H1 (cell line): Measurements from ENCODE around the gene LPAR6. TPM values are rescaled to one million over a fixed set of nuclear protein-coding genes. Genes with fewer than 3 reads are reported as not detected.

Experiments
- CTCF ChIA-PET: fragments of 300-600 bp; sonication (Branson Sonifier 250); formaldehyde crosslinking; loops from one replicate; lab custom pipeline; 2021; ENCODE audit not compliant: partially characterized antibody; lab: Charles Lee
- POLR2A ChIA-PET: fragments of 300-600 bp; sonication (Branson Sonifier 250); formaldehyde crosslinking; loops from one replicate; lab custom pipeline; 2021; ENCODE audit warnings: inconsistent platforms; ENCODE audit not compliant: partially characterized antibody; lab: Charles Lee
- DNase-seq, 2 experiments: peaks; one replicate each; pipeline versions ENCODE4 v3.0.0 to v3.0.0-alpha.2; 2010 to 2022; ENCODE audit warnings: low spot score in 2 of 2, low read depth in 1 of 2, mixed read lengths in 1 of 2
- FAIRE-seq: peaks from 2 replicates; lab custom pipeline; 2011; peaks lifted over from hg19 to GRCh38; lab: Jason Lieb, UNC
- H2AFZ ChIP-seq: 2 replicates; pipeline ENCODE4 v1.8.1; 2012; ENCODE audit warnings: low read length, inconsistent platforms
- H2AK5ac ChIP-seq: 2 replicates; pipeline ENCODE4 v1.6.1; 2013; ENCODE audit warnings: low read depth, low read length
- H2BK120ac ChIP-seq: replicated peaks from 2 replicates; pipeline ENCODE3; 2013; ENCODE audit warnings: low read depth, low read length, inconsistent platforms
- H2BK12ac ChIP-seq: 2 replicates; pipeline ENCODE4 v1.6.1; 2013; ENCODE audit warnings: low read depth, low read length
- H2BK15ac ChIP-seq: 2 replicates; pipeline ENCODE4 v1.6.1; 2013; ENCODE audit warnings: low read length
- H2BK20ac ChIP-seq: 2 replicates; pipeline ENCODE4 v1.6.1; 2013; ENCODE audit warnings: low read length
- H2BK5ac ChIP-seq: 2 replicates; pipeline ENCODE4 v1.6.1; 2013; ENCODE audit warnings: low read depth, low read length
- H3K14ac ChIP-seq: 2 replicates; pipeline ENCODE4 v1.6.1; 2013; ENCODE audit warnings: inconsistent platforms; ENCODE audit not compliant: insufficient read length
- H3K18ac ChIP-seq: 2 replicates; pipeline ENCODE4 v1.6.1; 2013; ENCODE audit warnings: low read length; ENCODE audit errors: extremely low read depth
- H3K23ac ChIP-seq: 2 replicates; pipeline ENCODE4 v1.6.1; 2013; ENCODE audit warnings: inconsistent platforms; ENCODE audit not compliant: insufficient read length
- H3K23me2 ChIP-seq: 2 replicates; pipeline ENCODE4 v1.6.1; 2013; ENCODE audit warnings: low read depth, low read length
- H3K27ac ChIP-seq: 2 replicates; pipeline ENCODE4 v1.6.1; 2011; ENCODE audit warnings: low read depth, low read length, inconsistent platforms
- H3K27me3 ChIP-seq, 4 experiments: replicated peaks in 1 of 4; 1 replicate in 1 of 4; 2 replicates in 3 of 4; pipeline versions ENCODE4 v1.6.1 to v1.8.1; 2011 to 2013; ENCODE audit warnings: low read length in 3 of 4, mild to moderate bottlenecking in 3 of 4, inconsistent platforms in 2 of 4, mixed read lengths in 2 of 4, moderate library complexity in 1 of 4; ENCODE audit not compliant: control insufficient read depth in 3 of 4, insufficient read depth in 3 of 4; ENCODE audit errors: extremely low read depth in 1 of 4
- H3K36me3 ChIP-seq, 4 experiments: 2 replicates each; pipeline versions ENCODE4 v1.6.1 to v1.8.1; 2011 to 2013; ENCODE audit warnings: mild to moderate bottlenecking in 4 of 4, low read length in 3 of 4, moderate library complexity in 2 of 4, control low read depth in 1 of 4, inconsistent platforms in 1 of 4; ENCODE audit not compliant: insufficient read depth in 4 of 4, control insufficient read depth in 2 of 4
- H3K4ac ChIP-seq: replicated peaks from 2 replicates; pipeline ENCODE3; 2013; ENCODE audit warnings: low read length, low read depth, mixed read lengths, inconsistent platforms; ENCODE audit not compliant: insufficient read length
- H3K4me1 ChIP-seq, 4 experiments: replicated peaks in 1 of 4; 1 replicate in 1 of 4; 2 replicates in 3 of 4; pipeline versions ENCODE4 v1.6.1 to v1.8.1; 2011 to 2013; ENCODE audit warnings: low read length in 3 of 4, inconsistent platforms in 2 of 4, mixed read lengths in 1 of 4; ENCODE audit not compliant: insufficient read depth in 4 of 4, control insufficient read depth in 3 of 4
- H3K4me2 ChIP-seq, 2 experiments: 2 replicates each; pipeline versions ENCODE4 v1.6.1 to v1.8.1; 2011 to 2013; ENCODE audit warnings: low read depth in 2 of 2, low read length in 2 of 2, control low read depth in 1 of 2, inconsistent platforms in 1 of 2, mild to moderate bottlenecking in 1 of 2; ENCODE audit not compliant: insufficient read depth in 1 of 2
- H3K4me3 ChIP-seq, 4 experiments: fragments of 200-600, 300-600 bp in 1 of 4; sonication (generic), shearing (Covaris generic), sonication (Bioruptor Twin) in 1 of 4; 2 replicates each; pipeline versions ENCODE4 v1.5.1 to v1.8.1; 2011 to 2016; ENCODE audit warnings: low read length in 4 of 4, low read depth in 3 of 4, control low read depth in 2 of 4, inconsistent platforms in 2 of 4, mild to moderate bottlenecking in 2 of 4, mixed read lengths in 1 of 4, moderate library complexity in 1 of 4; ENCODE audit not compliant: insufficient read depth in 2 of 4; ENCODE audit errors: extremely low read depth in 1 of 4
- H3K56ac ChIP-seq: replicated peaks from 2 replicates; pipeline ENCODE3; 2013; ENCODE audit warnings: low read depth, mild to moderate bottlenecking, mixed read lengths, low read length, inconsistent platforms; ENCODE audit not compliant: insufficient read length
- H3K79me1 ChIP-seq: 2 replicates; pipeline ENCODE4 v1.6.1; 2013; ENCODE audit warnings: low read depth, low read length, control low read depth
- H3K79me2 ChIP-seq, 2 experiments: 2 replicates each; pipeline versions ENCODE4 v1.6.1 to v1.8.1; 2012 to 2013; ENCODE audit warnings: low read length in 2 of 2, mild to moderate bottlenecking in 2 of 2, inconsistent platforms in 1 of 2; ENCODE audit not compliant: insufficient read depth in 2 of 2, control insufficient read depth in 1 of 2
- H3K9ac ChIP-seq, 4 experiments: replicated peaks in 1 of 4; 1 replicate in 1 of 4; 2 replicates in 3 of 4; pipeline versions ENCODE4 v1.6.1 to v1.8.1; 2011 to 2013; ENCODE audit warnings: low read depth in 3 of 4, low read length in 3 of 4, control low read depth in 2 of 4, mild to moderate bottlenecking in 2 of 4, moderate library complexity in 2 of 4, inconsistent platforms in 1 of 4; ENCODE audit errors: extremely low read depth in 1 of 4
- H3K9me3 ChIP-seq, 2 experiments: 2 replicates each; pipeline versions ENCODE4 v1.6.1 to v1.8.1; 2012 to 2013; ENCODE audit warnings: mild to moderate bottlenecking in 2 of 2, moderate library complexity in 2 of 2, control low read depth in 1 of 2, inconsistent platforms in 1 of 2, low read depth in 1 of 2, low read length in 1 of 2, mixed read lengths in 1 of 2; ENCODE audit not compliant: insufficient read depth in 2 of 2
- H4K20me1 ChIP-seq, 2 experiments: replicated peaks in 1 of 2; 2 replicates each; pipeline versions ENCODE3 to v1.8.1; 2011 to 2013; ENCODE audit warnings: inconsistent platforms in 2 of 2, low read length in 2 of 2, mild to moderate bottlenecking in 1 of 2; ENCODE audit not compliant: insufficient read depth in 2 of 2, control insufficient read depth in 1 of 2
- H4K5ac ChIP-seq: 2 replicates; pipeline ENCODE4 v1.6.1; 2013; ENCODE audit warnings: low read length, low read depth, mixed read lengths, inconsistent platforms; ENCODE audit not compliant: insufficient read length
- H4K8ac ChIP-seq: 2 replicates; pipeline ENCODE4 v1.8.0; 2013; ENCODE audit warnings: mild to moderate bottlenecking, moderate library complexity, low read length, inconsistent platforms; ENCODE audit not compliant: insufficient read depth; ENCODE audit errors: extremely low read depth
- H4K91ac ChIP-seq: replicated peaks from 2 replicates; pipeline ENCODE3; 2013; ENCODE audit warnings: low read length, mixed read lengths, inconsistent platforms; ENCODE audit not compliant: insufficient read length
- KDM1A ChIP-seq: fragments of 200-600, 300-600 bp; sonication (generic); IDR thresholded peaks from 2 replicates; pipeline ENCODE4 v1.7.1; 2016; ENCODE audit warnings: mild to moderate bottlenecking, low read length, borderline replicate concordance
- RNF2 ChIP-seq: fragments of 200-900, 300-1000 bp; sonication (generic); IDR thresholded peaks from 2 replicates; pipeline ENCODE4 v1.7.1; 2016; ENCODE audit warnings: borderline replicate concordance, low read depth, mild to moderate bottlenecking, antibody characterized with exemption, low read length; ENCODE audit not compliant: poor library complexity, severe bottlenecking; ENCODE audit errors: missing control alignments
- WGBS, 2 experiments: shearing (Covaris generic) in 1 of 2; methylation state at CpG; one replicate each; pipeline versions ENCODE4 v1.1.6 to v1.1.7; 2013 to 2015; ENCODE audit warnings: low lambda C conversion rate in 2 of 2, mixed read lengths in 2 of 2, inconsistent platforms in 1 of 2, low coverage in 1 of 2, missing lambda C conversion rate in 1 of 2; ENCODE audit not compliant: insufficient replicate concordance in 2 of 2, insufficient coverage in 1 of 2, insufficient read length in 1 of 2; ENCODE audit errors: extremely low coverage in 1 of 2, missing lambda C conversion rate in 1 of 2; 5-methylcytosine and 5-hydroxymethylcytosine counted together
- polyA plus RNA-seq, 7 experiments: library from polyadenylated mRNA; depleted of rRNA in 3 of 7; stranded (reverse) in 5 of 7; unstranded in 2 of 7; fragments of >200 nt in 5 of 7; fragments of 200-250 nt in 2 of 7; gene quantifications; 1 replicate in 5 of 7; 2 replicates in 1 of 7; 4 replicates in 1 of 7; pipeline versions ENCODE4 v1.2.1 to v1.2.3, GENCODE V29; 2011 to 2013; ENCODE audit warnings: missing spikeins in 2 of 7, mixed read lengths in 2 of 7
- total RNA-seq: library from RNA; stranded (reverse); fragmentation: NEBNext Ultra II Directional; extraction: Animal tissue kit (Norgen Biotek cat#: 25700); gene quantifications from 2 replicates; pipeline ENCODE4 v1.2.1, GENCODE V29; 2021

Gene LPAR6
- total and polyA plus RNA-seq, 2 of the 8 experiments (the other 6 are each of a cell fraction or from before 2014, with no cell fraction given), result 0.50 to 0.97 TPM

DNA sequence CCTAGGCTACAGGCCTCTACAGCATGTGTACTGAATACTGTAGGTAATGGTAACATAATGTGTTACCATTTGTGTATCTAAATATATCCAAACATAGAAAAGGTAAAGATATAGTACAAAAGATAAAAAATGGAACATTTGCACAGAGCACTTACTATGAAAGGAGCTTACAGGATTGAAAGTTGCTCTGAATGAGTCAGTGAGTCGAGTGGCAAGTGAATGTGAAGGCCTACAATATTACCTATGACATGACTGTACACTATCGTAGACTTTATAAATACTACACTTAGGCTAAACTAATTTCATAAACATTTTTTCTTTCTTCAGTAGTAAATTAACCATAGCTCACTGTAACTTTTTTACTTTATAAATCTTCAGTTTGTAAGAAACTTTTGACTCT lies 35.1 kb downstream of the LPAR6 start:
- Histone ChIP-seq H3K9ac (no peak overlapping the region), H4K8ac (no peak overlapping the region), H4K20me1 (no peaks in the 10 kb centered on the region), H3K23me2 (no peaks in the 10 kb centered on the region), H3K4me1 (no peaks in the 10 kb centered on the region), H2AFZ (no peak overlapping the region), H3K14ac (no peak overlapping the region), H2BK120ac (no peak overlapping the region), H4K91ac (no peak overlapping the region), H3K9me3 (no peaks in the 10 kb centered on the region), H3K4ac (no peak overlapping the region), H3K4me3 (no peak overlapping the region), H3K23ac (no peak overlapping the region), H3K4me2 (no peak overlapping the region), H2BK12ac (no peak overlapping the region), H3K36me3 (peaks cover 0 to 3% (median 0%) of the 10 kb centered on the region in 4 experiments; a peak in 1 of 8 replicates), H2BK20ac (no peak overlapping the region), H2BK15ac (no peak overlapping the region), H3K79me2 (no peaks in the 10 kb centered on the region), H3K27ac (no peak overlapping the region), H3K56ac (no peak overlapping the region), H2AK5ac (no peak overlapping the region), H3K79me1 (no peaks in the 10 kb centered on the region), H3K18ac (no peak overlapping the region), H3K27me3 (no peaks in the 10 kb centered on the region), H2BK5ac (no peak overlapping the region), H4K5ac (no peak overlapping the region)
- POLR2A ChIA-PET, result no interaction called here
- CTCF ChIA-PET, result no interaction called here
- DNase-seq (no peak), FAIRE-seq (no peak)
- WGBS, 2 experiments, result 90% methylated on average over 2 of the region's 2 CpGs; no CpG with 5 or more reads in 1 of the 2 experiments
- TF ChIP-seq KDM1A, result no peak
- TF ChIP-seq RNF2, result no peak
